ENCODE results near the gene AOPEP.

AOPEP gene

DNA sequence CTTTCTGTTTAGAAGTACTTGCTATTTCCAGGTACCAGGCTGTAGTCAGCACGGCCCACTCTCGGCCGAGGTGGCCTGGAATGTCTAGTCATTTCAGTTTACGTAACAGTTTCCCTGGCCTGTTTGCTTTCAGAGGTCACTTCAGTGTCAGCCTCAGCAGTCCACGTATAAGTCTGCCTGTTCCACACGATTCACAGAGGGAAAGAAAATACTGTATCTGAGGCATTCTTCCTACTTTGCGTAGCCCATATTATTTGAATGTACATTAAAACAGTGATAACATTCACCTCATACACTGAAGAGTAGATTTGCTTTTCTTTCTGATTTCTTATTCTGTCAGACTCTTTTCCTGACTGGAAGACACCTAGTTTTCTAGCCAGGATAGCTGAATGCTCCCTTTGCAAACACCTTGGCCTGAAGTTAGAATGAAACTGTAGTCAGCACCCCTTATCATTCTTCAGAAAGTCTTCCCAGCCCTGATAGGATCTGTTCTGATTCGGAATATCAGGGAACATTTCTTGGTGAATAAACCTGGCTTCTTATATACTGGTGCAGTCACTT is 140.9 kb downstream of the AOPEP start:
- Histone ChIP-seq H3K27me3 (ENCODE audit: control insufficient read depth, insufficient read depth, low read length) (no peaks in the 10 kb centered on the region), H3K9me3 (ENCODE audit: control insufficient read depth, low read length) (no peaks in the 10 kb centered on the region), H3K4me2 (ENCODE audit: low read length) (peak overlapping the region; percentile 68), H3K79me2 (peaks cover 2% of the 10 kb centered on the region), H3K36me3 (ENCODE audit: control insufficient read depth, insufficient read depth, low read length) (no peaks in the 10 kb centered on the region), H3K4me1 (peaks cover 50% of the 10 kb centered on the region), H3K27ac (peak overlapping the region; percentile 98), H2AFZ (peak overlapping the region; percentile 13), H3K4me3 (ENCODE audit: low read depth, low read length) (peak overlapping the region; percentile 43), H3K9ac (no peak overlapping the region)
- TF ChIP-seq, protein P1, sequence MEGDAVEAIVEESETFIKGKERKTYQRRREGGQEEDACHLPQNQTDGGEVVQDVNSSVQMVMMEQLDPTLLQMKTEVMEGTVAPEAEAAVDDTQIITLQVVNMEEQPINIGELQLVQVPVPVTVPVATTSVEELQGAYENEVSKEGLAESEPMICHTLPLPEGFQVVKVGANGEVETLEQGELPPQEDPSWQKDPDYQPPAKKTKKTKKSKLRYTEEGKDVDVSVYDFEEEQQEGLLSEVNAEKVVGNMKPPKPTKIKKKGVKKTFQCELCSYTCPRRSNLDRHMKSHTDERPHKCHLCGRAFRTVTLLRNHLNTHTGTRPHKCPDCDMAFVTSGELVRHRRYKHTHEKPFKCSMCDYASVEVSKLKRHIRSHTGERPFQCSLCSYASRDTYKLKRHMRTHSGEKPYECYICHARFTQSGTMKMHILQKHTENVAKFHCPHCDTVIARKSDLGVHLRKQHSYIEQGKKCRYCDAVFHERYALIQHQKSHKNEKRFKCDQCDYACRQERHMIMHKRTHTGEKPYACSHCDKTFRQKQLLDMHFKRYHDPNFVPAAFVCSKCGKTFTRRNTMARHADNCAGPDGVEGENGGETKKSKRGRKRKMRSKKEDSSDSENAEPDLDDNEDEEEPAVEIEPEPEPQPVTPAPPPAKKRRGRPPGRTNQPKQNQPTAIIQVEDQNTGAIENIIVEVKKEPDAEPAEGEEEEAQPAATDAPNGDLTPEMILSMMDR (IDR thresholded peaks at IDR 0.05), result no peak

DNA sequence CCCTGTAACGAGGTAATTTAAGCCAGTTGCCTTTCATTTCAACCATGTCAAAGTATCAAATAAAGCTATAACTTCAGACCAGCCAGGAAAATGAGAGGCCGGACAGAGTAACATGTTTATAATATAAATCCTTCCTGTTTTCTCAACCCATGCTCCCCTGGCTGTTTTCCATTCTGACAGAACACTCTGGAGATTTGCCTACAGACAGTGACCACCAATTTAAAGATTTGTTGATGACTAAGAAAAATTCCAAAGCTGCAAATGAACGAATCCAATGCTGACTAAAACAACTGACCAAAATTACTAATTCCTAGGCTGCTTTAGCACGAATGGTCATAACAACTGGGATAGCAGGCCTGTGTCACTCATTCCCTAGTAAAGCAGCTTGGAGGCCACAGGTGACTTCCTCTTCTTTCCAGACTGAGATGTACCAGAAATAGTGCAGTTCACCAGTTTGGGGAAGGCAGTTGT is 141.4 kb downstream of the AOPEP start:
- no peak overlapping the region for H3K9ac ChIP-seq
- H3K4me2 ChIP-seq (ENCODE audit: low read length), result peak overlapping the region; percentile 68
- TF ChIP-seq, protein P1 (IDR thresholded peaks at IDR 0.05), result no peak
- peaks cover 2% of the 10 kb centered on the region for H3K79me2 ChIP-seq
- no peaks in the 10 kb centered on the region for H3K9me3 ChIP-seq (ENCODE audit: control insufficient read depth, low read length)
- no peaks in the 10 kb centered on the region for H3K36me3 ChIP-seq (ENCODE audit: control insufficient read depth, insufficient read depth, low read length)
- H3K27ac ChIP-seq, result peak overlapping the region; percentile 98
- peaks cover 56% of the 10 kb centered on the region for H3K4me1 ChIP-seq
- no peaks in the 10 kb centered on the region for H3K27me3 ChIP-seq (ENCODE audit: control insufficient read depth, insufficient read depth, low read length)
- H3K4me3 ChIP-seq (ENCODE audit: low read depth, low read length), result peak overlapping the region; percentile 43
- peak overlapping the region; percentile 28 for H2AFZ ChIP-seq

DNA sequence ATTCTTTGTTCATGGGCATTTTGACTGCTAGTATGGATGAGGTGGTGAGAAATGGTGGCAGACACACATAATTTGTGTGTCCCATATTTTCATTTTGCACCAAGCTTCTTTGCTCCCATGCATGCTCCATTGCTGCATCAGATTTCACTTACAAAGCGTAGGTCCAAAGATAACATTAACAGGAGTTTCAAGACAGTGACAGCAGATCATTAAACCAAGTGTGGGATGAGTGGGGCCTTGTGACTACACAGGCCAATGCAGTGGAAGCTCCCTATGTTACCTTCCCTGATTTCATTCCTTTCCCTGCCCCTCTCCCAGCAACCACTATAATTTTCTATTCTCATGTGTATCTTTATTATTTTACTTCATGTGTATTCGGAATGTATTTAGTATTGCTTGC is 142.0 kb downstream of the AOPEP start:
- H3K36me3 ChIP-seq (ENCODE audit: control insufficient read depth, insufficient read depth, low read length), result no peaks in the 10 kb centered on the region
- peaks cover 60% of the 10 kb centered on the region for H3K4me1 ChIP-seq

DNA sequence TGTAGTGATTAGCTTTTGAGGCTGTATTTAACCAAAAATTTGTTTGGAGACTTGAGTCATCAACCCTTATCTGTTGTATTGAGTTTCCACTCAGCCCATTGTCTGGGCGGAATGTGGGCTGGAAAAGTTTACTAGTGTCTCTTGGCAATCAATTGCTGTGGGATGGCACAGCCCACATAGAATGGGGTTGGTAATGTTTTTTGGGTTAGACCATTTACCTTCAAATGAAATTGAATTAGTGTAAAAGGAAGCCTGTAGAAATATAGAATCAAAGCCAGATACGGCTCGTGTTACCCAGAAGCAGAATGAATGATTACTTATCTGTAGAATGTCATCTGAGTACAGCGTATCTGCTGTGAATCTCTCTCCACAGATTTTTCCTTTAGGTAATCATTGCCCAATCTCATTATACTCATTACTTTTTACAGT is 142.9 kb downstream of the AOPEP start:
- Histone ChIP-seq H3K9me3 (ENCODE audit: control insufficient read depth, low read length) (no peaks in the 10 kb centered on the region), H3K9ac (no peak overlapping the region), H3K27ac (peak overlapping the region; percentile 98), H3K27me3 (ENCODE audit: control insufficient read depth, insufficient read depth, low read length) (no peaks in the 10 kb centered on the region), H3K4me3 (ENCODE audit: low read depth, low read length) (no peak overlapping the region), H3K79me2 (no peaks in the 10 kb centered on the region), H2AFZ (no peak overlapping the region), H3K4me2 (ENCODE audit: low read length) (peak overlapping the region; percentile 20), H3K36me3 (ENCODE audit: control insufficient read depth, insufficient read depth, low read length) (no peaks in the 10 kb centered on the region), H3K4me1 (peaks cover 63% of the 10 kb centered on the region)
- TF ChIP-seq, protein P1 (IDR thresholded peaks at IDR 0.05), result no peak

More for the DNA sequence above, 142.0 kb downstream of the AOPEP start:
- Histone ChIP-seq H3K27ac (peak overlapping the region; percentile 98), H3K27me3 (ENCODE audit: control insufficient read depth, insufficient read depth, low read length) (no peaks in the 10 kb centered on the region), H3K4me2 (ENCODE audit: low read length) (peak overlapping the region; percentile 68), H3K9me3 (ENCODE audit: control insufficient read depth, low read length) (no peaks in the 10 kb centered on the region), H3K79me2 (peaks cover 2% of the 10 kb centered on the region), H3K4me3 (ENCODE audit: low read depth, low read length) (peak overlapping the region; percentile 28), H3K9ac (no peak overlapping the region), H2AFZ (peak overlapping the region; percentile 28)
- TF ChIP-seq, protein P1 (IDR thresholded peaks at IDR 0.05), result no peak

DNA sequence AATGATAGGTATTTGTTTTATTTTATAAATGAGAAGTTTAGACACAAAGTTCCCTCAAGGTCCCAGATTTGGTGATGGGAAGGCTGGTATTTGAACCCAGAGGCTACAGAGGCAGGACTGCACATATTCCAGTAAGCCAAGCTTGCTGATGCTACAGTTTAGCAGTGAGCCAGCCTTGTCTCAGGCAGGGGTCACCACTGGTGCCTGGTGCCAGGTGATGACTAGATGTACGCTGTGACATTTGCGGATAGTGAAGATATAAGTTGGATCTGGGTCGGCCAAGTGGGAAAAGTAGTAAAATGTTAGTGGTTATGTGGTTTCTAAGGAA is 143.9 kb downstream of the AOPEP start:
- Histone ChIP-seq H3K9ac (no peak overlapping the region), H3K36me3 (ENCODE audit: control insufficient read depth, insufficient read depth, low read length) (no peaks in the 10 kb centered on the region), H3K4me2 (ENCODE audit: low read length) (peak overlapping the region; percentile 1), H3K4me1 (peaks cover 65% of the 10 kb centered on the region), H3K27me3 (ENCODE audit: control insufficient read depth, insufficient read depth, low read length) (no peaks in the 10 kb centered on the region), H3K9me3 (ENCODE audit: control insufficient read depth, low read length) (no peaks in the 10 kb centered on the region), H2AFZ (peak overlapping the region; percentile 51), H3K4me3 (ENCODE audit: low read depth, low read length) (no peak overlapping the region), H3K79me2 (no peaks in the 10 kb centered on the region), H3K27ac (peak overlapping the region; percentile 98)
- TF ChIP-seq, protein P1 (IDR thresholded peaks at IDR 0.05), result no peak
